K562 (cell line): ENCODE measurements around the gene CHST12. TPM values are rescaled to one million over a fixed set of nuclear protein-coding genes. Genes with fewer than 3 reads are reported as not detected.

Source experiments
- BCOR ChIP-seq: fragments of 450-650 bp; IDR thresholded peaks from 2 replicates; pipeline ENCODE4 v1.6.1; 2016
- CBX3 ChIP-seq, 2 experiments: IDR thresholded peaks; 1 replicate in 1 of 2; 2 replicates in 1 of 2; pipeline ENCODE4 v1.6.1; 2012; ENCODE audit warnings: inconsistent platforms in 2 of 2, low read length in 2 of 2, borderline replicate concordance in 1 of 2, control low read depth in 1 of 2
- DEAF1 ChIP-seq: fragments of 450-650 bp; formaldehyde crosslinking; IDR thresholded peaks from 2 replicates; pipeline ENCODE4 v1.4.0; 2020; ENCODE audit warnings: mild to moderate bottlenecking, moderate library complexity
- DMBX1 ChIP-seq: fragments of 250-450 bp; sonication (Bioruptor Pico); IDR thresholded peaks from 2 replicates; pipeline ENCODE4 v1.8.0; 2022; ENCODE audit warnings: inconsistent platforms, mild to moderate bottlenecking, moderate library complexity, borderline replicate concordance
- EZH2 ChIP-seq: IDR thresholded peaks from 2 replicates; pipeline ENCODE4 v1.6.1; 2012; ENCODE audit warnings: low read depth, mild to moderate bottlenecking, inconsistent platforms, low read length, borderline replicate concordance
- FOXA1 ChIP-seq: fragments of 450-650 bp; IDR thresholded peaks from 2 replicates; pipeline ENCODE4 v1.6.1; 2016; ENCODE audit warnings: mild to moderate bottlenecking, borderline replicate concordance
- HDAC6 ChIP-seq: IDR thresholded peaks from 2 replicates; pipeline ENCODE4 v1.6.1; 2012; ENCODE audit warnings: low read depth, mild to moderate bottlenecking, control low read depth, inconsistent platforms, low read length, moderate library complexity
- KDM1A ChIP-seq, 2 experiments: fragments of 450-650 bp; IDR thresholded peaks; 2 replicates each; pipeline ENCODE4 v1.6.1; 2016; ENCODE audit warnings: mild to moderate bottlenecking in 2 of 2
- NFXL1 ChIP-seq: fragments of 450-650 bp; formaldehyde crosslinking; IDR thresholded peaks from 2 replicates; pipeline ENCODE4 v1.4.0; 2021; ENCODE audit warnings: mild to moderate bottlenecking
- NR2C2 ChIP-seq, 2 experiments: fragments of 200-800 bp in 1 of 2; sonication (Bioruptor generic) in 1 of 2; sonication (generic) in 1 of 2; formaldehyde crosslinking in 1 of 2; IDR thresholded peaks; 2 replicates each; pipeline versions ENCODE4 v1.6.1 to v1.8.0; 2016 to 2022; ENCODE audit warnings: mild to moderate bottlenecking in 1 of 2, missing compliant biosample characterization in 1 of 2, missing genetic modification characterization in 1 of 2, missing genetic modification reagents in 1 of 2
- NR3C1 ChIP-seq: sonication (generic); formaldehyde crosslinking; IDR thresholded peaks from 2 replicates; pipeline ENCODE4 v1.8.1; 2022; ENCODE audit warnings: missing genetic modification reagents
- SOX6 ChIP-seq: fragments of 450-650 bp; IDR thresholded peaks from 2 replicates; pipeline ENCODE4 v1.6.1; 2014; ENCODE audit warnings: mild to moderate bottlenecking
- SRSF3 ChIP-seq: fragments of 200-400 bp; formaldehyde crosslinking; IDR thresholded peaks from 2 replicates; pipeline ENCODE4 v1.6.1; 2016; ENCODE audit warnings: mild to moderate bottlenecking, low read length, moderate library complexity; ENCODE audit not compliant: insufficient read depth
- TFAP4 ChIP-seq: sonication (generic); formaldehyde crosslinking; IDR thresholded peaks from 2 replicates; pipeline ENCODE4 v1.8.0; 2022; ENCODE audit warnings: missing genetic modification reagents, mild to moderate bottlenecking, moderate library complexity, borderline replicate concordance
- TRIM28 ChIP-seq: fragments of 450-650 bp; IDR thresholded peaks from 2 replicates; pipeline ENCODE4 v1.6.1; 2017
- ZBTB1 ChIP-seq: sonication (generic); formaldehyde crosslinking; IDR thresholded peaks from 2 replicates; pipeline ENCODE4 v1.8.1; 2023; ENCODE audit warnings: missing genetic modification reagents, low read depth, mild to moderate bottlenecking, borderline replicate concordance
- ZKSCAN8 ChIP-seq: fragments of 200-800 bp; sonication (Bioruptor generic); IDR thresholded peaks from 2 replicates; pipeline ENCODE4 v1.6.1; 2016; ENCODE audit warnings: missing genetic modification characterization, missing compliant biosample characterization
- ZNF146 ChIP-seq: IDR thresholded peaks from one replicate; pipeline ENCODE4 v1.6.1; 2018; ENCODE audit warnings: missing compliant biosample characterization; ENCODE audit not compliant: unreplicated experiment
- ZNF239 ChIP-seq: fragments of 250-450 bp; sonication (Bioruptor Pico); IDR thresholded peaks from 2 replicates; pipeline ENCODE4 v1.4.0; 2020; ENCODE audit warnings: mild to moderate bottlenecking
- ZNF253 ChIP-seq: fragments of 250-450 bp; sonication (Bioruptor Pico); conservative IDR thresholded peaks from 2 replicates; pipeline ENCODE4 v1.6.1; 2021; ENCODE audit warnings: mild to moderate bottlenecking
- ZNF444 ChIP-seq: fragments of 250-450 bp; sonication (Bioruptor Pico); IDR thresholded peaks from 2 replicates; pipeline ENCODE4 v1.4.0; 2020; ENCODE audit warnings: mild to moderate bottlenecking, moderate library complexity
- ZNF766 ChIP-seq: fragments of 200-800 bp; sonication (Bioruptor generic); conservative IDR thresholded peaks from 2 replicates; pipeline ENCODE4 v1.6.1; 2016; ENCODE audit warnings: missing genetic modification characterization, missing compliant biosample characterization
- ZSCAN32 ChIP-seq: fragments of 450-650 bp; formaldehyde crosslinking; IDR thresholded peaks from 2 replicates; pipeline ENCODE4 v1.4.0; 2020; ENCODE audit warnings: mild to moderate bottlenecking, moderate library complexity
- polyA plus RNA-seq, 8 experiments: library from polyadenylated mRNA; depleted of rRNA in 4 of 8; stranded (reverse) in 5 of 8; unstranded in 3 of 8; fragments of >200 nt; fragmentation: Nextera tagmentation in 2 of 8; fragmentation: Illumina TruSeq in 1 of 8; extraction: Ambion mirVana in 2 of 8; extraction: Trizol in 1 of 8; gene quantifications; 2 replicates each; pipeline versions ENCODE4 v1.2.1 to v1.2.3, GENCODE V29; 2011 to 2014; ENCODE audit warnings: inconsistent platforms in 1 of 8, missing spikeins in 1 of 8
- total RNA-seq, 7 experiments: library from RNA; depleted of rRNA in 6 of 7; stranded (reverse); fragments of >200 nt in 6 of 7; fragmentation: Illumina TruSeq in 2 of 7; extraction: Trizol in 2 of 7; gene quantifications; 2 replicates each; pipeline versions ENCODE4 v1.2.1 to v1.2.3, GENCODE V29; 2011 to 2021; ENCODE audit warnings: low replicate concordance in 1 of 7

Gene CHST12
- total and polyA plus RNA-seq, 9 of the 15 experiments (the other 6 are each of a cell fraction or from before 2014, with no cell fraction given): 0.18 to 19.8 (median 3.6) TPM

DNA sequence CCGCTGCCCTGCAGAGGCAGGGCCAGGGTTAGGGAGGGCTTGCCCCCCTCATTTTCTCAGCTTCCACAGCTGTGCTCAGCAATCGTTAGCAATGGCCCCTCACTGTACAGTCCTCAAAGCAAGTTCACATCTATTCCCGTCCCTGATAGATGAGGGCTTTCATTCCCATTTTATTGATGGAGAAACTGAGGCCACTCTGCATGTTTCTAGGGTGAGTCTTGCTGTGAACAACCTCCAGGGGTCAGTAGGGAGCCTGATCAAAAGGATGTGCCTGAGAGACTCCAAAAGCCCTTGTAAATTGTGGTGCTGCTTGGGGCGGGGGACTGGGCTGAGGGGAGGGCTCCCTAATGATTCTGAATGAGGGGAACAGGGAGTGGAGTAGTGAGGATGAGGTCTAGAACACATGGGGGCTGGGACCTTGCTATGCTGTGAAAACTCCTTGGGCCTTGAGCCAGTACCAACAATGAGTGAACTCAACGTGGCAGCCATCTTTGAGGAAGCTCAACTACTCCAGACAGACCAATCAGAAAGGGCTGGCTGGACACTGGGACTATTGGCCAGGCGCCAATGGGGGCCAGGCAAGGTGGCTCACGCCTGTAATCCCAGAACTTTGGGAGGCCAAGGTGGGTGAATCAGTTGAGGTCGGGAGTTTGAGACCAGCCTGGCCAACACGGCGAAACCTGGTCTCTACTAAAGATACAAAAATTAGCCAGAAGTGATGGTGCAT, 79.5 kb downstream of the CHST12 start (continued):
- TF ChIP-seq FOXA1 (no peak), DEAF1 (no peak), ZNF239 (no peak), SRSF3 (no peak), ZNF444 (CRISPR knock-in tag) (no peak), TFAP4 (no peak), NR2C2 (CRISPR knock-in tag; IDR thresholded peaks at IDR 0.05) (no peak), NR2C2 (tag; IDR thresholded peaks at IDR 0.05) (no peak), ZBTB1 (no peak), KDM1A (IDR thresholded peaks at IDR 0.05) (peak; percentile 29 to 53; a peak in 2 of 4 replicates), ZKSCAN8 (CRISPR knock-in tag) (no peak), ZNF253 (CRISPR knock-in tag) (no peak), ZNF766 (CRISPR knock-in tag) (no peak), HDAC6 (no peak), EZH2 (no peak), SOX6 (no peak), ZSCAN32 (no peak), DMBX1 (CRISPR knock-in tag) (no peak), NR3C1 (no peak), NFXL1 (no peak), BCOR (peak; percentile 72), TRIM28 (0 out of 2 replicates have a peak, but pooled peaks have one; percentile 53), CBX3 (IDR thresholded peaks at IDR 0.05; ENCODE audit: borderline replicate concordance in 1 of 2, low read length in 2 of 2) (peak in 1 of 2 experiments; percentile 10; a peak in 1 of 3 replicates), ZNF146 (no peak)
